ENCODE results near the gene ATP2B3.
A peak's percentile ranks its signal among the peaks of the same experiment; 100 is the strongest.

ATP2B3 gene

GRCh38 chrX:153488231-153488914 lies 29.1 kb upstream of the ATP2B3 start:
- DNase-seq (ENCODE audit: low read depth): no peak

- DNase-seq (ENCODE audit: low read depth): no peak
These were observed 27.1 kb upstream of the ATP2B3 start for GRCh38 chrX:153490217-153490930.

GRCh38 chrX:153491351-153491914 lies 26.0 kb upstream of the ATP2B3 start:
- no peak for DNase-seq (ENCODE audit: low read depth)

GRCh38 chrX:153491918-153492317 lies 25.5 kb upstream of the ATP2B3 start:
- DNase-seq (ENCODE audit: low read depth): no peak

GRCh38 chrX:153492543-153492942 lies 24.9 kb upstream of the ATP2B3 start:
- no peak for DNase-seq (ENCODE audit: low read depth)

DNA sequence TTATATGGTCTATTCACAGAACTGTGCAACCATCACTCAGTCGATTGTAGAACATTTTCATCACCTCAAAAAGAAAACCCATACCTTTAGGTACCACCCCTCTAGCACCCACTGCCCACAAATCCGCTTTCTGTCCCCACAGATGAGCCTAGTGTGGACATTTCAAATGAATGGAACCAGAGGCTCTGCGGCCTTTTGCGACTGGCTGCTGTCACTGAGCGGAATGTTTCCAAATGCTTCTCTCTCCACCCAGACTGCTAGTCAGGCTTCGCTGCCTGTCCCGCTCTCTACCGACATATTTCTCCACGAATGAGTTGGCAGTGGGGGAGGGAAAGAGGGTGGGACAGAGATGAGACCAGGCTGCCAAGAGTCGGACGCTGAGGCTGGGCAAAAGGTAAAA lies 24.4 kb upstream of the ATP2B3 start:
- DNase-seq (ENCODE audit: low read depth): no peak

DNA sequence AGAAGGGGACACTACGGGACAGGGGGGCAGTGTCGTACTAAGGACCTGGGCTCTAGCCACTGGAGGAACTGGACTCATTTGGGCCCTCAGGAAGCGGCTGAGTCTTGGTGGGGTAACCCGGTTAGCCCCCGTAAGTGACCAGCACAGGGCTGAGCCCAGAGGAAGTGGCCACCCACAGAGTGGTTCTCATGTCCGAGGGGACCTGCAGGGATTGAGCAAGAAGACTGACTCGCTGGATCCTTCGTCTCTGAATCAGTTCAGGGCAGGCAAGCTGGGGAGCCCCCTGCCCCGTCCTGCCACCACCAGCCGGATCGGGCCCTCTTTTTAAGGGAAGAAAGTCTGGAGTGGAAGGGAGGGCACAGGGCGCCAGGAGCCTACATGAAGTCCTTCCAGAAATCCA lies 23.4 kb upstream of the ATP2B3 start:
- no peak for DNase-seq (ENCODE audit: low read depth)

- DNase-seq (ENCODE audit: low read depth): no peak
These were observed 22.7 kb upstream of the ATP2B3 start, which contains the start of gene BGN for GRCh38 chrX:153494541-153495361. Gene BGN (plus strand): TSS chrX:153494980. CDS start chrX:153504632, 9,652 bp downstream.

- DNase-seq (ENCODE audit: low read depth): no peak
These were observed 22.1 kb upstream of the ATP2B3 start for GRCh38 chrX:153495362-153495751.

DNA sequence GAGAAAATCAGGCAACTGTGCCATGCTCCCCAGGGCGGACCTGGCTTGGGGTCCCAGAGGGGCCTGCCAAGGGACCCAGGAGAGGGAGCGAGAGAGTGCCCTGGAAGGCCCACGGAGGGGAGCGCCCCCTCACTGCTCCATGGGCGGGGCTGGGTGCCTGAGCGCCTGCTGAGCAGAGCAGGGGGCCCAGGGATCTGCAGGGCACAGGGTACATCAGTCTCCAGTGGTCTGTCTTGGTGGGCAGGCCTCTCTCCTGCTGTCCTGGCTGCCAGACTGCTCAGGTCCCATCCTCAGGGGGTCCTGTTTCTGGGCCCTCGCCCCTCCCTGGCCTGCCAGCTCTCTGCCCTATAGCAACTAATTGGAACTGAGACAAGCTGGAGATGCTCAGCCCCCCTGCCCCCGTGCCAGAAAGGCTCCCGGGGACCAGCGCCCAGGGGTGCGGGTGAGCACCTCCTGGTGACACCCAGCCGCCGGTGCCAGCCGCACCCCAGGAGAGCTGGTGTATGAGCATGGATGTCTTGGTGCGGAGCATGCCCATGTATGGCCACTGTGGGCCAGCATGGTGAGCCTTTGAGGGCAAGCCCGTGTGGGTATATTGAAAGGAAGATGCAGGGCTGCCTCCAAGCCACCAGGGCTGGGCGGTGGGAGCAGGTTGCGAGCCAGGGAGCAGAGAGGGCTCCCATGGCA lies 21.4 kb upstream of the ATP2B3 start:
- no peak for DNase-seq (ENCODE audit: low read depth)

- no peak for DNase-seq (ENCODE audit: low read depth)
These were observed 20.9 kb upstream of the ATP2B3 start for GRCh38 chrX:153496590-153496959.

DNA sequence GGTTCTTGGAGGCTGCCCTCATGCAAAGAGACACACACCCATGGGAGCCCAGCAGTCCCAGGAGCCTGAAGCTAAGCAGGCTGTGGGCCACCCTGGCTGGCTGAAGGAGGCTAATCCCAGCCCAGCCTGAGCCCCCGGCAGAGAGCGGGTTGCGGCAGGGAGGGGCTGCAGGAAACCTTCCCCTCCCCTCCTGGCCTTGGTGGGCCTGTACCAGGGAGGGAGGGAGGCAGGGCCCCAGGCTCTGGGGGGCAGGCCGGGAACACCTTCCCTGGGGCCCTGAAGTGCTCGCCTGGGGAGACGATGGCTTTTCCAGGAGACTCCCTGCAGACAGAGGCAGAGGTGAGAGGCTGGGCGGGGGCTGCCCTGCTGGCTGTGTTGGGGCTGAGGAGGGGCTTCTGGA lies 19.0 kb upstream of the ATP2B3 start:
- no peak for DNase-seq (ENCODE audit: low read depth)

- DNase-seq (ENCODE audit: low read depth): no peak
These were observed 18.1 kb upstream of the ATP2B3 start for GRCh38 chrX:153499341-153499740.

GRCh38 chrX:153499876-153500275 lies 17.6 kb upstream of the ATP2B3 start:
- no peak for DNase-seq (ENCODE audit: low read depth)

DNA sequence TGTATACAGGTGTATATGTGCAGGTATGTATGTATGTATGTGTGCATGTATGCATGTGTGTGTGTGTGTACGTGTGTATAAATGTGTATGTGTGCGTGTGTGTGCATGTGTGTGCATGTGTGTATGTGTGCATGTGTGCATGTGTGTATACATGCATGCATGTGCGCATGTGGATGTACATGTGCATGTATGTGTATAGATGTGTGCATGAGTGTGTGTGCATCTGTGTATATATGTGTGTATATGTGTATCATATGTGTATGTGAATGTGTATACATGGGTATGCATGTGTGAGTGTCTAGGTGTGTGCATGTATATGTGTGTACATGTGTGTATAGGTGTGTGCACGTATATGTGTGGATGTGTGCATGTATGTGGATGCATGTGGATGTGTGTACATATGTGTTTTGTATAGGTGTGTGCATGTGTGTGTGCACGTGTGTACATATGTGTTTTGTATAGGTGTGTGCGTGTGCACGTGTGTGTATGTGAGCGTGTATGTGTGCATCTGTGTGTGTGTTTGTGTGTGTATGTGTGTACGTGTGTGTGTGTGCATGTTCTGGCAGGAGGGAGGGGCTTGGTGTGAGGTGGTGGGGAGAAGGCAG lies 16.7 kb upstream of the ATP2B3 start:
- DNase-seq (ENCODE audit: low read depth): no peak

DNA sequence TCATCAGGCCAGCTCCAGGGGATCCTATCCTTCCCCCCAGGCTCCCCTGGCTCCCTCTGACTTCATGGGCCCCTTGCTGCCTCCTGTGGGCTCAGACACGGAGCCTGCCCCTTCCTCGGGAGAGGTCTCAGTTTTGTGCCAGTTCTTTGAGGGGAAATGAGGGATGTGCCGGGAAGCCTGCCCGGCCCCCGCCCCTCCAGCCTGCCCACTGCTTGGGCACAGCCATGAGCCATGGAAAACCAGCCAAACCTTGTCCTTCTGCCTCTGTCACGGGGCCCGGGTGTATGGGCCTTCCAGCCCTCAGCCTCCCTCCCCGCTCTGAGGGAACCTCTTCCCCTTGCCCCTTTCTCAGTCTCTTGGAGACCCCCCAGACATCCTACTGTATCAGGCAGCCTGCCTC lies 15.9 kb upstream of the ATP2B3 start:
- no peak for DNase-seq (ENCODE audit: low read depth)

- DNase-seq (ENCODE audit: low read depth): no peak
These were observed 15.3 kb upstream of the ATP2B3 start for GRCh38 chrX:153502131-153502530.

- DNase-seq (ENCODE audit: low read depth): no peak
These were observed 14.6 kb upstream of the ATP2B3 start for GRCh38 chrX:153502796-153503195.

- no peak for DNase-seq (ENCODE audit: low read depth)
These were observed 12.9 kb upstream of the ATP2B3 start for GRCh38 chrX:153504445-153505016.

DNA sequence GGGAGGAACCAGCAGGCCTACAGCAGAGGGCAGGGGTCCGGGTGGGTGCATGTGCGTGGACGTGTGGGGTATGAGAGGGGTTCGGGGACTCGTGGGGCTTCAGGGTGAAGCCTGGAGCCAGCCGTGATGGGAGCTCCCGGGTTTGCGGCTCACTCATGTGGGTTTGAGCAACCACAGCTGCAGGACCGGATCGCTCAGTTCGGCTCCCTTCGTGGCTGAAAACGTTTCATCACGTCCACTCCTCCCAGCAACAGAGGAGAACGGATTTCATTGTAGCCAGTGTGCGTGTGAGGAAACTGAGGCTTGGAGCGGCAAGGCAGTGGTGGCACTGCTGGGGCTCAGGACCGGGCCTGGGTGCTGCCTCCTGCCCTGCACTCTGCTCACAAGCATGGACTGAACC lies 12.1 kb upstream of the ATP2B3 start:
- DNase-seq (ENCODE audit: low read depth): no peak

DNA sequence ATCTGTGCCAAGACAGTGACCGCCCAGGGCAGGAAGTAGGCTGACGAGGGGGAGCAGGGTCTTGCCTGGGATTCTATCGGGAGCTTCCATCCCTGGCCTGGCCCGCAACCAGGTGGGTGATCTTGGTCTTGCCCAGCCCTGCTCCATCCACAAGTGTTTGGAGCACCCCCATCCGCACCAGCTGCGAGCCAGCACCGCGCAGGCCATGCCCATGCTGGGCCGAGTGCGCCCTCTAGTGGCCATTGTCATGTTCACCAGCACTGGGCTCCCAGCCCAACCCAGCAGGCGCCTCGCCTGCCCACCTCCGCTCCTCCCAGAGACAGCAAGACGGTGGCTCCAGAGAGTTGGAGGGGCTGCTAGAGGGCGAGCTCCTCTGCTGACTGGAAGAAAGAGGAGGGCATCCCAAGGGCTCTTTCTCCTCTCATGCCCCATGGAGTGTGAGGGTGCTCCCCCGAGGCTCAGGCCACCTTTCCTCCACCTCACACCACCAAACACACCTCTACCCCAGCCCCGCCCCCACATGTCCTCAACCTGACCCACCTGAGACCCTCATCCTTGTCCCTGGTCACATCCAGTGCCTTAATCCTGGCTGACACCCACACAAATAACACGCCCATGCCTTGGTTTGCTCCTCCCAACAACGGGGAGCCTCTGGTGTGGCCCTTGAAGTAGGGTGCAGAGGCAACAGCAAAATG lies 9.8 kb upstream of the ATP2B3 start:
- peak; percentile 74 for DNase-seq (ENCODE audit: low read depth)

Measured in stimulated activated CD8-positive, alpha-beta memory T cell treated with anti-CD3 and anti-CD28 coated beads, Interleukin-4, amount 100 ng/mL, for 24 hours (primary cell).